ENCODE measurements around the gene EVC2. TPM values are rescaled to one million over a fixed set of nuclear protein-coding genes. Genes with fewer than 3 reads are reported as not detected.
A peak's percentile ranks its signal among the peaks of the same experiment; 100 is the strongest.

The EVC2 gene
- total RNA-seq, 1 donor from 2014 or later, result 5.5 TPM

GRCh38 chr4:5712931-5713330 is 4.6 kb upstream of the EVC2 start:
- Mint-ChIP-seq H3K27me3 (ENCODE audit: low read depth) (no peaks in the 10 kb centered on the region), H3K4me1 (ENCODE audit: low read depth) (peaks cover 64% of the 10 kb centered on the region), H3K9me3 (ENCODE audit: low read depth) (peaks cover 6% of the 10 kb centered on the region), H3K27ac (ENCODE audit: unreplicated experiment) (no peak overlapping the region), H3K4me3 (ENCODE audit: unreplicated experiment) (peak overlapping the region; percentile 80), H3K36me3 (ENCODE audit: low read depth) (peaks cover 11% of the 10 kb centered on the region)
- DNase-seq (ENCODE audit: low spot score), result no peak
- no peak for TF ChIP-seq CTCF (IDR thresholded peaks at IDR 0.05)

GRCh38 chr4:5712517-5712916 is 4.2 kb upstream of the EVC2 start:
- Mint-ChIP-seq H3K4me3 (ENCODE audit: unreplicated experiment) (peak overlapping the region; percentile 80), H3K27me3 (ENCODE audit: low read depth) (no peaks in the 10 kb centered on the region), H3K9me3 (ENCODE audit: low read depth) (peaks cover 6% of the 10 kb centered on the region), H3K27ac (ENCODE audit: unreplicated experiment) (no peak overlapping the region), H3K4me1 (ENCODE audit: low read depth) (peaks cover 63% of the 10 kb centered on the region), H3K36me3 (ENCODE audit: low read depth) (peaks cover 9% of the 10 kb centered on the region)
- no peak for TF ChIP-seq CTCF (IDR thresholded peaks at IDR 0.05)
- DNase-seq (ENCODE audit: low spot score), result no peak

- Mint-ChIP-seq H3K4me3 (ENCODE audit: unreplicated experiment) (peak overlapping the region; percentile 80), H3K9me3 (ENCODE audit: low read depth) (peaks cover 6% of the 10 kb centered on the region), H3K27me3 (ENCODE audit: low read depth) (no peaks in the 10 kb centered on the region), H3K36me3 (ENCODE audit: low read depth) (peaks cover 9% of the 10 kb centered on the region), H3K4me1 (ENCODE audit: low read depth) (peaks cover 63% of the 10 kb centered on the region), H3K27ac (ENCODE audit: unreplicated experiment) (peak overlapping the region; percentile 92)
- peak; percentile 47 for TF ChIP-seq CTCF (IDR thresholded peaks at IDR 0.05)
- no peak for DNase-seq (ENCODE audit: low spot score)
Measured at GRCh38 chr4:5711479-5712184, 3.3 kb upstream of the EVC2 start.

GRCh38 chr4:5710961-5711478 is 2.7 kb upstream of the EVC2 start, which contains the start of gene EVC:
Gene EVC (plus strand): TSS chr4:5711201. CDS start chr4:5711381, 180 bp downstream.
- H3K27me3 Mint-ChIP-seq (ENCODE audit: low read depth), result no peaks in the 10 kb centered on the region
- peaks cover 6% of the 10 kb centered on the region for H3K9me3 Mint-ChIP-seq (ENCODE audit: low read depth)
- peaks cover 61% of the 10 kb centered on the region for H3K4me1 Mint-ChIP-seq (ENCODE audit: low read depth)
- H3K4me3 Mint-ChIP-seq (ENCODE audit: unreplicated experiment), result peak within 1 kb of the TSS; percentile 85
- H3K36me3 Mint-ChIP-seq (ENCODE audit: low read depth), result peaks cover 8% of the 10 kb centered on the region
- H3K27ac Mint-ChIP-seq (ENCODE audit: unreplicated experiment), result peak within 1 kb of the TSS; percentile 96
- peak; percentile 57 for TF ChIP-seq CTCF (IDR thresholded peaks at IDR 0.05)
- DNase-seq (ENCODE audit: low spot score), result no peak

GRCh38 chr4:5710065-5710960 is 2.0 kb upstream of the EVC2 start:
- no peak for DNase-seq (ENCODE audit: low spot score)
- peak; percentile 74 for TF ChIP-seq CTCF (IDR thresholded peaks at IDR 0.05)
- Mint-ChIP-seq H3K9me3 (ENCODE audit: low read depth) (peaks cover 5% of the 10 kb centered on the region), H3K27ac (ENCODE audit: unreplicated experiment) (peak overlapping the region; percentile 96), H3K27me3 (ENCODE audit: low read depth) (no peaks in the 10 kb centered on the region), H3K36me3 (ENCODE audit: low read depth) (peaks cover 7% of the 10 kb centered on the region), H3K4me3 (ENCODE audit: unreplicated experiment) (peak overlapping the region; percentile 85), H3K4me1 (ENCODE audit: low read depth) (peaks cover 59% of the 10 kb centered on the region)

All from chondrocyte (in vitro differentiated cells).